ENCODE measurements around the gene RASGRP3. TPM values are rescaled to one million over a fixed set of nuclear protein-coding genes. Genes with fewer than 3 reads are reported as not detected.

RASGRP3 gene
- total RNA-seq, 1 experiment from 2014 or later = 0.72 TPM

GRCh38 chr2:33430856-33431255, 45.6 kb upstream of the RASGRP3 start:
- ChIA-PET POLR2A (ENCODE audit: unreplicated experiment) (no interaction called here), CTCF (no interaction called here)
- H3K27me3 ChIP-seq (ENCODE audit: insufficient read depth, low read depth) = no peaks in the 10 kb centered on the region
- H3K4me2 ChIP-seq = no peak overlapping the region
- no peaks in the 10 kb centered on the region for H4K20me1 ChIP-seq (ENCODE audit: insufficient read depth)
- no peaks in the 10 kb centered on the region for H3K36me3 ChIP-seq (ENCODE audit: low read depth)
- H3K4me1 ChIP-seq (replicated peaks; ENCODE audit: insufficient read depth) = no peaks in the 10 kb centered on the region
- no peaks in the 10 kb centered on the region for H3K9me3 ChIP-seq (ENCODE audit: insufficient read depth, low read depth)
- no peaks in the 10 kb centered on the region for H3K79me2 ChIP-seq (ENCODE audit: low read depth)
- H3F3A ChIP-seq (ENCODE audit: insufficient read depth, low read depth) = no peaks in the 10 kb centered on the region
- DNase-seq = no peak
- H3K27ac ChIP-seq = no peak overlapping the region
- BruUV-seq (replicated peaks) = no TSS peak
- intact Hi-C loops (cut with micrococcal nuclease; ENCODE audit: unreplicated experiment) = no loop called here
- TF ChIP-seq EZH2 (IDR thresholded peaks at IDR 0.05; ENCODE audit: low read depth) = no peak
- TF ChIP-seq, protein P1, sequence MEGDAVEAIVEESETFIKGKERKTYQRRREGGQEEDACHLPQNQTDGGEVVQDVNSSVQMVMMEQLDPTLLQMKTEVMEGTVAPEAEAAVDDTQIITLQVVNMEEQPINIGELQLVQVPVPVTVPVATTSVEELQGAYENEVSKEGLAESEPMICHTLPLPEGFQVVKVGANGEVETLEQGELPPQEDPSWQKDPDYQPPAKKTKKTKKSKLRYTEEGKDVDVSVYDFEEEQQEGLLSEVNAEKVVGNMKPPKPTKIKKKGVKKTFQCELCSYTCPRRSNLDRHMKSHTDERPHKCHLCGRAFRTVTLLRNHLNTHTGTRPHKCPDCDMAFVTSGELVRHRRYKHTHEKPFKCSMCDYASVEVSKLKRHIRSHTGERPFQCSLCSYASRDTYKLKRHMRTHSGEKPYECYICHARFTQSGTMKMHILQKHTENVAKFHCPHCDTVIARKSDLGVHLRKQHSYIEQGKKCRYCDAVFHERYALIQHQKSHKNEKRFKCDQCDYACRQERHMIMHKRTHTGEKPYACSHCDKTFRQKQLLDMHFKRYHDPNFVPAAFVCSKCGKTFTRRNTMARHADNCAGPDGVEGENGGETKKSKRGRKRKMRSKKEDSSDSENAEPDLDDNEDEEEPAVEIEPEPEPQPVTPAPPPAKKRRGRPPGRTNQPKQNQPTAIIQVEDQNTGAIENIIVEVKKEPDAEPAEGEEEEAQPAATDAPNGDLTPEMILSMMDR (conservative IDR thresholded peaks at IDR 0.05) = no peak
- H2AFZ ChIP-seq = no peak overlapping the region
- no peak overlapping the region for H3K4me3 ChIP-seq
- H3K9me2 ChIP-seq (ENCODE audit: insufficient read depth) = peaks cover 3% of the 10 kb centered on the region; the same call in 1 of the 2 replicates

GRCh38 chr2:33432871-33433270, 43.6 kb upstream of the RASGRP3 start:
- Histone ChIP-seq H3K36me3 (ENCODE audit: low read depth) (no peaks in the 10 kb centered on the region), H3K27me3 (ENCODE audit: insufficient read depth, low read depth) (no peaks in the 10 kb centered on the region), H3K4me3 (no peak overlapping the region), H3K9me2 (ENCODE audit: insufficient read depth) (no peaks in the 10 kb centered on the region; the same call in 1 of the 2 replicates), H2AFZ (no peak overlapping the region), H3K4me2 (no peak overlapping the region), H3K9me3 (ENCODE audit: insufficient read depth, low read depth) (no peaks in the 10 kb centered on the region), H3K79me2 (ENCODE audit: low read depth) (no peaks in the 10 kb centered on the region), H3K27ac (no peak overlapping the region), H3K4me1 (replicated peaks; ENCODE audit: insufficient read depth) (no peaks in the 10 kb centered on the region), H4K20me1 (ENCODE audit: insufficient read depth) (no peaks in the 10 kb centered on the region), H3F3A (ENCODE audit: insufficient read depth, low read depth) (no peaks in the 10 kb centered on the region)
- intact Hi-C loops (cut with micrococcal nuclease; ENCODE audit: unreplicated experiment) = no loop called here
- TF ChIP-seq EZH2 (IDR thresholded peaks at IDR 0.05; ENCODE audit: low read depth) = no peak
- TF ChIP-seq, protein P1 (conservative IDR thresholded peaks at IDR 0.05) = no peak
- no peak for DNase-seq
- ChIA-PET CTCF (no interaction called here), POLR2A (ENCODE audit: unreplicated experiment) (no interaction called here)
- no TSS peak for BruUV-seq (replicated peaks)

DNA sequence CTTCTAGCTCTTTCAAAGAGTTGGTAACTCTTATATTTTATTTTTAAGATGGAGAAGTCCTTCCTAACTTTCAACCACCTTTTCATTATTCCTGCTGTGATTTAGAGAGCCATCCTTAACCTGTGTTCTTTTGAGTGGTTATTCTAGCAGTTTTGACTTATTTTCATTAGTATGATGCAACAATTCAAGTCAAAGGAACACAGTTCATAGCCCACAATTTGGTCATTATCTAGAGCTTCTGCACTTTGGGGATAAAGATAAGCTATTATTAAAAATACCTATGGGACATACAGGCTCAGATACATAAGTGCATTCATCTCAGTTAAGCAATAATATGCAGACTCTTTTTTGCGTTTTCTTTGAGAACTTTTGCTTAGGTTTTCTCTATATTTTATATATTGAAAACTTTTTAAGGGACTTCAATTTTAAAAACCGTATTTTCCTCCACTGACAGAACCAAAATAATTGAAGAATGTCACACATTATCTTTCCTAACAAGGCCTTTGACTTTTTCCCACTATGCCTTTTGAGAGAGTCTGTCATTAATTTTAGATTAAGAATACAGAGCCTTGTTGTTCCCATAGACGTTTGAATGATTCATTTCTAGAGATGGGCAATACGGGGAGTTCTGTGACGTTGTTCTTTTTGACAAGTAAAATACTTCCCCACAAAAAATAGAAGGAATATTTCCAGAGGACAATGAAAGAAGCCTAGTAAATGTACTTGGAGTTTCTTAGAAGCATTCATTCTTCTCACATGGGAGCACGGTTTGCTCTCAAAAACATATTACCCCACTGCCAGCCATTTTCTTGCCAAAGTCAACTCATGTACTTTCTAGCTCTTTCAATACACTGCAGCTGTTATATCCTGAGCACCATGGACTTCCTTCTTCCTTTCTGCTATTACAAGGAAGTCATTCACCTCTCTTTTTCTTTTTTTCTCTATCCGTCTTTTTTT, 42.9 kb upstream of the RASGRP3 start:
- CTCF ChIA-PET = no interaction called here
- BruUV-seq (replicated peaks) = no TSS peak

More for the DNA sequence above, 42.9 kb upstream of the RASGRP3 start:
- Histone ChIP-seq H3K4me3 (no peak overlapping the region), H3K36me3 (ENCODE audit: low read depth) (no peaks in the 10 kb centered on the region), H3K27me3 (ENCODE audit: insufficient read depth, low read depth) (no peaks in the 10 kb centered on the region), H3K4me2 (no peak overlapping the region), H3F3A (ENCODE audit: insufficient read depth, low read depth) (no peaks in the 10 kb centered on the region), H3K79me2 (ENCODE audit: low read depth) (no peaks in the 10 kb centered on the region), H3K4me1 (replicated peaks; ENCODE audit: insufficient read depth) (no peaks in the 10 kb centered on the region), H3K27ac (no peak overlapping the region), H3K9me3 (ENCODE audit: insufficient read depth, low read depth) (no peaks in the 10 kb centered on the region), H2AFZ (no peak overlapping the region), H4K20me1 (ENCODE audit: insufficient read depth) (no peaks in the 10 kb centered on the region), H3K9me2 (ENCODE audit: insufficient read depth) (no peaks in the 10 kb centered on the region; the same call in 1 of the 2 replicates)
- intact Hi-C loops (cut with micrococcal nuclease; ENCODE audit: unreplicated experiment) = no loop called here
- no peak for TF ChIP-seq EZH2 (IDR thresholded peaks at IDR 0.05; ENCODE audit: low read depth)
- TF ChIP-seq, protein P1 (conservative IDR thresholded peaks at IDR 0.05) = no peak
- no peak for DNase-seq
- POLR2A ChIA-PET (ENCODE audit: unreplicated experiment) = no interaction called here

All from PC-9 (cell line).